CD14-positive monocyte (primary cell): ENCODE data around the gene APMAP. TPM values are rescaled to one million over a fixed set of nuclear protein-coding genes. Genes with fewer than 3 reads are reported as not detected.

Experiments
- DNase-seq, 3 donors: peaks; one replicate each; pipeline ENCODE4 v3.0.0-alpha.2; 2011 to 2022
- H2AFZ ChIP-seq: 2 replicates; pipeline ENCODE4 v1.6.0; 2012; ENCODE audit warnings: mild to moderate bottlenecking, low read depth, low read length, inconsistent platforms; ENCODE audit not compliant: insufficient read depth, poor library complexity, severe bottlenecking
- H3K27ac ChIP-seq, 2 donors: 1 replicate in 1 of 2; 2 replicates in 1 of 2; pipeline ENCODE4 v1.5.1; 2012 to 2013; ENCODE audit warnings: low read length in 2 of 2, control low read depth in 1 of 2, inconsistent platforms in 1 of 2, low read depth in 1 of 2, mild to moderate bottlenecking in 1 of 2
- H3K27me3 ChIP-seq, 2 donors: one replicate each; pipeline versions ENCODE4 v1.6.0 to v1.6.1; 2011 to 2013; ENCODE audit warnings: low read length in 2 of 2; ENCODE audit not compliant: control insufficient read depth in 2 of 2, insufficient read depth in 2 of 2
- H3K36me3 ChIP-seq, 2 donors: replicated peaks in 1 of 2; 1 replicate in 1 of 2; 2 replicates in 1 of 2; pipeline versions ENCODE4 v1.5.1 to v1.6.1; 2012 to 2013; ENCODE audit warnings: low read length in 2 of 2, control low read depth in 1 of 2, inconsistent platforms in 1 of 2, mild to moderate bottlenecking in 1 of 2; ENCODE audit not compliant: insufficient read depth in 2 of 2, control insufficient read depth in 1 of 2
- H3K4me1 ChIP-seq, 2 donors: 1 replicate in 1 of 2; 2 replicates in 1 of 2; pipeline versions ENCODE4 v1.5.1 to v1.6.1; 2012 to 2013; ENCODE audit warnings: low read length in 2 of 2, control low read depth in 1 of 2, inconsistent platforms in 1 of 2, mild to moderate bottlenecking in 1 of 2, moderate library complexity in 1 of 2; ENCODE audit not compliant: insufficient read depth in 2 of 2, control insufficient read depth in 1 of 2
- H3K4me2 ChIP-seq: replicated peaks from 2 replicates; pipeline ENCODE3; 2012; ENCODE audit warnings: low read length, moderate library complexity, mild to moderate bottlenecking; ENCODE audit not compliant: poor library complexity, severe bottlenecking; ENCODE audit errors: extremely low read depth
- H3K4me3 ChIP-seq, 3 experiments: fragments of 200-600 bp in 1 of 3; sonication (generic) in 1 of 3; replicated peaks in 1 of 3; 1 replicate in 2 of 3; 2 replicates in 1 of 3; pipeline ENCODE4 v1.5.1; 2011 to 2013; ENCODE audit warnings: low read length in 3 of 3, mild to moderate bottlenecking in 3 of 3, control low read depth in 2 of 3, low read depth in 2 of 3, inconsistent platforms in 1 of 3, moderate library complexity in 1 of 3
- H3K79me2 ChIP-seq: 2 replicates; pipeline ENCODE4 v1.6.0; 2012; ENCODE audit warnings: mild to moderate bottlenecking, control low read depth, inconsistent platforms, low read length, moderate library complexity; ENCODE audit not compliant: insufficient read depth
- H3K9ac ChIP-seq: 2 replicates; pipeline ENCODE4 v1.6.0; 2017; ENCODE audit warnings: low read length, mild to moderate bottlenecking; ENCODE audit not compliant: insufficient read depth, poor library complexity, severe bottlenecking
- H3K9me3 ChIP-seq, 2 donors: replicated peaks in 1 of 2; 1 replicate in 1 of 2; 2 replicates in 1 of 2; pipeline versions ENCODE4 v1.5.1 to v1.6.1; 2012 to 2013; ENCODE audit warnings: low read length in 2 of 2, control low read depth in 1 of 2; ENCODE audit not compliant: control insufficient read depth in 1 of 2, insufficient read depth in 1 of 2
- H4K20me1 ChIP-seq: 2 replicates; pipeline ENCODE4 v1.6.0; 2012; ENCODE audit warnings: mild to moderate bottlenecking, low read length, control low read depth, moderate library complexity; ENCODE audit not compliant: insufficient read depth
- H3K27ac Mint-ChIP-seq, 7 donors: one replicate each; pipeline ENCODE4 v1.8.0; 2020; ENCODE audit warnings: mild to moderate bottlenecking in 7 of 7, mixed read lengths in 7 of 7, moderate library complexity in 6 of 7, inconsistent platforms in 2 of 7
- H3K27me3 Mint-ChIP-seq, 3 donors: one replicate each; pipeline ENCODE4 v1.8.0; 2021 to 2022; ENCODE audit warnings: low read depth in 3 of 3, mild to moderate bottlenecking in 3 of 3, mixed read lengths in 3 of 3, moderate library complexity in 3 of 3, inconsistent platforms in 1 of 3
- H3K36me3 Mint-ChIP-seq, 2 donors: one replicate each; pipeline ENCODE4 v1.8.0; 2020; ENCODE audit warnings: mixed read lengths in 2 of 2, inconsistent platforms in 1 of 2, mild to moderate bottlenecking in 1 of 2
- H3K4me1 Mint-ChIP-seq: one replicate; pipeline ENCODE4 v1.8.0; 2020; ENCODE audit warnings: mild to moderate bottlenecking, mixed read lengths
- H3K4me3 Mint-ChIP-seq, 2 donors: one replicate each; pipeline ENCODE4 v1.8.0; 2020; ENCODE audit warnings: mild to moderate bottlenecking in 2 of 2, mixed read lengths in 2 of 2, moderate library complexity in 1 of 2
- H3K9me3 Mint-ChIP-seq, 7 donors: one replicate each; pipeline ENCODE4 v1.8.0; 2020 to 2022; ENCODE audit warnings: mixed read lengths in 7 of 7, mild to moderate bottlenecking in 6 of 7, moderate library complexity in 6 of 7, inconsistent platforms in 2 of 7
- WGBS: methylation state at CpG from one replicate; pipeline ENCODE4 v1.1.5; 2013; ENCODE audit warnings: missing lambda C conversion rate; ENCODE audit not compliant: insufficient coverage; 5-methylcytosine and 5-hydroxymethylcytosine counted together
- intact Hi-C, 2 donors: fragments of 100-400 bp; cut with micrococcal nuclease; formaldehyde crosslinking; loops; one replicate each; pipeline versions ENCODE4 v1.15.0 to v1.15.1; 2023
- polyA plus RNA-seq, 3 donors: library from polyadenylated mRNA; depleted of rRNA in 1 of 3; unstranded in 2 of 3; stranded (reverse) in 1 of 3; fragments of 300-500 nt in 2 of 3; fragments of >200 nt in 1 of 3; fragmentation: Illumina TruSeq in 2 of 3; gene quantifications; 1 replicate in 2 of 3; 2 replicates in 1 of 3; pipeline ENCODE4 v1.2.3, GENCODE V29; 2012 to 2021
- small RNA-seq: library from RNA; depleted of rRNA; stranded (forward); fragments of <200 nt; gene quantifications from one replicate; pipeline ENCODE3, GENCODE V24; 2012; ENCODE audit warnings: low read depth; ENCODE audit not compliant: insufficient read length
- TF ChIP-seq, protein P1 (sequence below): fragments of 200-600 bp; IDR thresholded peaks from one replicate; pipeline ENCODE4 v1.8.0; 2022; ENCODE audit warnings: antibody characterized with exemption, mild to moderate bottlenecking

Gene APMAP
- polyA plus RNA-seq, 3 donors, result 26.9 to 74.0 (median 73.2) TPM

DNA sequence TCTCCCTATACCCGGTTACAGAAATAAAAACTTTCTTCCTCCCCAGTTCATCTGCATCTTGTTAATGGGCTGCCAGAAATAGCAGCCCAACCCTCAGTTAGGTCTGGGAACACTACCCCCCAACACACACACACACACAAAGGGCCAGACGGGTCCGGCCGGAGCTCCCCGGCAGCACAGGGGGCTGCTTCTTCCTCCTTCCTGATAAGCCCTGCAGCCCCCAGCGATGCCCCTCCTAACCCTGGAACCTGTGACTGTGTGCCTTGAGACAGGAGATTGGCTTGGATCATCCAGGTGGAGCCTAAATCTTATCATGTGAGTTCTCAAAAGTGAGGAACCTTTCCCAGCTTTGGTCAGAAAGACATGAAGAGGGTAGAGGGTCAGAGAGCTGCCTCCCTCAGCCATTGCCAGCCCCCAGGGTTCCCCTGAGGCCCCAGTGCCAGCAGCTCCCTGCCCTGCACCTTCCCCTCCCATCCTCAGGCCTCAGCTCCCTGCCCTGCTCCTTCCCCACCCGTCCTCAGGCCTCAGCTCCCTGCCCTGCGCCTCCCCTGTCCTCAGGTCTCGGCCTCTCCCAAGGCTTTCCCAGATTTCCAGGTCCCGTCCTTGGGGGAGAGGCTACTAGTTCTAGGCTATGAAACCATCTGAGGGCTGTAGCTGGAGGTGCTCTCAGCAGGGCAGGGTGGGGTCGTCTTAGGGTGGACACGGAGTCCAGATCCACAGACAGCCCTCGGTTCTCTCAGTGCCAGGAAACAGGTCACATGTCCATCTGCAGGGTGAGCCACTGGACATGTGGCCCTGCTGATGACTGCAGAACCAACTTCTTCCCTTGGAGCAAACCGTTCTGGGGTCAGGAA is 77.9 kb downstream of the APMAP start:
- intact Hi-C loops, result loop anchor here in 1 of 2 donors (5.0 to 10.0 kb wide), 2 partner anchors 812 to 1020 kb away; no protein-coding TSS in a partner anchor
- H3K4me3 Mint-ChIP-seq, result no peak overlapping the region

DNA sequence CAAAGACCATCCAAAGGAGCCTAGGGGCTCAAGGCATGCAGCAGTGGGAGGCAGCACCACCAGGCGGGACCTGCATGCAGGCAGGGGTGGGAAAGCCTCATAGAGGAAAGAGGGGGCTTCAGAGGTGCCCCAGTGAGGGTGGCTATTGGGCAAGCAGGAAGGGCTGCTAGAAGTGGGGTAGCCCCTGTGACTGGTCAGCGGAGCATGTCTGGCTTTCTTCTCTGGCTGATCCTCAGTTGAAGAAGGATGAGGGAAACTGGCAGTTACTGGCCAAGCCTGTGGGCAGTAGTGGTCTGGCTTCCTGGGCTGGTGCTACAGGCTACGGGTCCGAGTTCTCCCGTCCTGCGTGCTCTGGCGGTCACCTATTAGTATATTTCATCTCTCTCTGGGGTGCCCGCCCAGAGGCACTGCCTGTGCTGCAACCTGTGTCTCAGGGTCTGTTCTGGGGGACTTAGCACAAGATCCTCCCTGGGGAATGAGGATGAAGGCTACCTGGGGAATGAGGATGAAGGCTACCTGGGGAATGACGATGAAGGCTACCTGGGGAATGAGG is 79.4 kb downstream of the APMAP start:
- Histone ChIP-seq H3K36me3 (no peaks in the 10 kb centered on the region), H3K4me1 (peaks cover 0 to 2% of the 10 kb centered on the region in 2 donors), H3K4me2 (no peak overlapping the region), H3K9ac (no peak overlapping the region), H3K79me2 (no peaks in the 10 kb centered on the region), H2AFZ (no peak overlapping the region), H3K27ac (no peak overlapping the region), H3K9me3 (peaks cover under 1 to 16% of the 10 kb centered on the region in 2 donors), H3K4me3 (no peak overlapping the region), H4K20me1 (no peaks in the 10 kb centered on the region), H3K27me3 (no peaks in the 10 kb centered on the region)
- TF ChIP-seq, protein P1, sequence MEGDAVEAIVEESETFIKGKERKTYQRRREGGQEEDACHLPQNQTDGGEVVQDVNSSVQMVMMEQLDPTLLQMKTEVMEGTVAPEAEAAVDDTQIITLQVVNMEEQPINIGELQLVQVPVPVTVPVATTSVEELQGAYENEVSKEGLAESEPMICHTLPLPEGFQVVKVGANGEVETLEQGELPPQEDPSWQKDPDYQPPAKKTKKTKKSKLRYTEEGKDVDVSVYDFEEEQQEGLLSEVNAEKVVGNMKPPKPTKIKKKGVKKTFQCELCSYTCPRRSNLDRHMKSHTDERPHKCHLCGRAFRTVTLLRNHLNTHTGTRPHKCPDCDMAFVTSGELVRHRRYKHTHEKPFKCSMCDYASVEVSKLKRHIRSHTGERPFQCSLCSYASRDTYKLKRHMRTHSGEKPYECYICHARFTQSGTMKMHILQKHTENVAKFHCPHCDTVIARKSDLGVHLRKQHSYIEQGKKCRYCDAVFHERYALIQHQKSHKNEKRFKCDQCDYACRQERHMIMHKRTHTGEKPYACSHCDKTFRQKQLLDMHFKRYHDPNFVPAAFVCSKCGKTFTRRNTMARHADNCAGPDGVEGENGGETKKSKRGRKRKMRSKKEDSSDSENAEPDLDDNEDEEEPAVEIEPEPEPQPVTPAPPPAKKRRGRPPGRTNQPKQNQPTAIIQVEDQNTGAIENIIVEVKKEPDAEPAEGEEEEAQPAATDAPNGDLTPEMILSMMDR, result no peak
- H3K27me3 Mint-ChIP-seq, result peaks cover 1 to 7% (median 4%) of the 10 kb centered on the region in 3 donors
- 98% methylated on average over 8 of the region's 9 CpGs for WGBS
- no peak overlapping the region for H3K27ac Mint-ChIP-seq
- no peak overlapping the region for H3K4me3 Mint-ChIP-seq
- DNase-seq, result no peak
- peaks cover 0 to 12% (median 2%) of the 10 kb centered on the region in 7 donors for H3K9me3 Mint-ChIP-seq
- peaks cover 3% of the 10 kb centered on the region for H3K4me1 Mint-ChIP-seq
- intact Hi-C loops, result loop anchor here in 1 of 2 donors (10.0 kb wide), 1 partner anchor 1018 kb away; no protein-coding TSS in a partner anchor
- H3K36me3 Mint-ChIP-seq, result no peaks in the 10 kb centered on the region

More for the DNA sequence above, 77.9 kb downstream of the APMAP start:
- Histone ChIP-seq H3K27ac (no peak overlapping the region), H3K9ac (no peak overlapping the region), H3K4me3 (no peak overlapping the region), H3K4me1 (peaks cover 0 to 5% of the 10 kb centered on the region in 2 donors), H3K9me3 (peaks cover 0 to 2% of the 10 kb centered on the region in 2 donors), H3K27me3 (no peaks in the 10 kb centered on the region), H2AFZ (no peak overlapping the region), H3K36me3 (no peaks in the 10 kb centered on the region), H3K4me2 (no peak overlapping the region), H3K79me2 (no peaks in the 10 kb centered on the region), H4K20me1 (no peaks in the 10 kb centered on the region)
- WGBS, result 88% methylated on average over 10 of the region's 14 CpGs
- Mint-ChIP-seq H3K9me3 (peaks cover 0 to 2% (median 0%) of the 10 kb centered on the region in 7 donors), H3K36me3 (no peaks in the 10 kb centered on the region), H3K27me3 (peaks cover 4 to 10% (median 7%) of the 10 kb centered on the region in 3 donors), H3K4me1 (peaks cover 8% of the 10 kb centered on the region), H3K27ac (no peak overlapping the region)
- DNase-seq, result no peak
- TF ChIP-seq, protein P1, result no peak

Small RNA genes within 50 kb of the gene (small RNA-seq; reads per million reads assigned to genes)
- not detected for gene RNU6-1257P

Other genes with a start within 250 kb of the APMAP start
- gene CST7, start 43.5 kb downstream of the APMAP start, polyA plus RNA-seq, result 1 to 10 TPM; 1.2 to 3.2 (median 1.8) TPM
- 10 to 100 TPM; 26.6 to 32.0 (median 27.6) TPM for gene ACSS1, start 65.4 kb upstream of the APMAP start, polyA plus RNA-seq
- not detected for gene VSX1, start 89.4 kb upstream of the APMAP start, polyA plus RNA-seq
- gene ENTPD6, start 203.0 kb upstream of the APMAP start, polyA plus RNA-seq, result 100 to 1,000 TPM in 1 of 3 donors, 10 to 100 TPM in 2; 36.2 to 120 (median 47.0) TPM